ENCODE measurements around the gene GRAP2. TPM values are rescaled to one million over a fixed set of nuclear protein-coding genes. Genes with fewer than 3 reads are reported as not detected.

The GRAP2 gene
- total and polyA plus RNA-seq, 2 donors (not counting 3 experiments of a cell fraction or from before 2014, with no cell fraction given): 0.04 TPM; not detected in 1

- FAIRE-seq: no peak
- ChIA-PET POLR2A (no interaction called here), CTCF (interaction anchor here (1.4 kb wide), 1 partner anchor 30 kb away, joined by 4 read pairs; no protein-coding TSS in a partner anchor)
- Histone ChIP-seq H2AFZ (ENCODE audit: low read depth, low read length) (no peak overlapping the region), H3K9me3 (replicated peaks; ENCODE audit: control insufficient read depth, insufficient read depth, low read length) (no peaks in the 10 kb centered on the region), H3K79me2 (ENCODE audit: control insufficient read depth, insufficient read depth, low read length) (no peaks in the 10 kb centered on the region), H3K4me1 (ENCODE audit: control insufficient read depth, extremely low read depth, insufficient read depth, low read length) (no peaks in the 10 kb centered on the region), H3K27me3 (ENCODE audit: control insufficient read depth in 2 of 2, insufficient read depth in 2 of 2, low read length in 2 of 2) (peaks cover 7 to 21% of the 10 kb centered on the region in 2 experiments), H3K27ac (ENCODE audit: insufficient read depth, low read depth, low read length) (no peak overlapping the region), H3K9me1 (replicated peaks; ENCODE audit: control insufficient read depth, extremely low read depth, insufficient read depth, low read length) (no peaks in the 10 kb centered on the region), H3K4me2 (ENCODE audit: insufficient read depth, low read length) (no peak overlapping the region), H3K9ac (replicated peaks; ENCODE audit: extremely low read depth, insufficient read depth, low read length) (no peak overlapping the region), H3K4me3 (replicated peaks in 1 of 3; ENCODE audit: insufficient read depth in 1 of 3, low read depth in 1 of 3, low read length in 3 of 3) (no peak overlapping the region), H4K20me1 (replicated peaks; ENCODE audit: control insufficient read depth, extremely low read depth, insufficient read depth, low read length) (no peaks in the 10 kb centered on the region), H3K36me3 (ENCODE audit: control insufficient read depth in 2 of 2, extremely low read depth in 1 of 2, insufficient read depth in 2 of 2, low read length in 2 of 2) (no peaks in the 10 kb centered on the region)
- BruUV-seq (replicated peaks): no TSS peak
- dilution Hi-C loops (cut with MboI; ENCODE audit: extremely low pct_ligation_motif_present, low sequenced_read_pairs) (no loop called here), intact Hi-C loops (cut with micrococcal nuclease) (no loop called here)
- DNase-seq (ENCODE audit: low read depth, low spot score): no peak
- TF ChIP-seq MYC (IDR thresholded peaks at IDR 0.05; ENCODE audit: low read depth, low read length): no peak
- TF ChIP-seq EZH2 (IDR thresholded peaks at IDR 0.05; ENCODE audit: borderline replicate concordance, low read depth, low read length, severe bottlenecking): no peak
- no peak for TF ChIP-seq CTCF (IDR thresholded peaks at IDR 0.05; ENCODE audit: extremely low read depth in 1 of 2, insufficient read depth in 1 of 2, low read depth in 1 of 2, low read length in 2 of 2)
- TF ChIP-seq POLR2A (IDR thresholded peaks at IDR 0.05; ENCODE audit: low read depth, low read length): no peak
- TF ChIP-seq GATA2 (IDR thresholded peaks at IDR 0.05; ENCODE audit: insufficient read depth, insufficient read length, low read depth, low read length): no peak
- no peak for TF ChIP-seq POLR2AphosphoS5 (IDR thresholded peaks at IDR 0.05; ENCODE audit: insufficient read depth, low read depth, low read length)
- no peak for TF ChIP-seq FOS (IDR thresholded peaks at IDR 0.05; ENCODE audit: borderline replicate concordance, insufficient read depth, low read length)
- TF ChIP-seq JUN (IDR thresholded peaks at IDR 0.05; ENCODE audit: borderline replicate concordance, insufficient read depth, insufficient read length, low read depth): no peak
- no peak for TF ChIP-seq MAX (IDR thresholded peaks at IDR 0.05; ENCODE audit: insufficient read depth, insufficient read length)
Measured at GRCh38 chr22:39972641-39973040, 71.8 kb downstream of the GRAP2 start.

All from endothelial cell of umbilical vein (primary cell).